ACC112 (cell line): ENCODE data around the gene PRKCZ.

ENCODE experiments used
- H2AFZ ChIP-seq: fragments of 200-600 bp; sonication (generic); one replicate; pipeline ENCODE4 v1.6.0; 2017; ENCODE audit warnings: antibody characterized with exemption, low read length; ENCODE audit not compliant: unreplicated experiment
- H3K27ac ChIP-seq: fragments of 200-600 bp; sonication (generic); 2 replicates; pipeline ENCODE4 v1.5.1; 2014; ENCODE audit warnings: low read depth, mild to moderate bottlenecking, antibody characterized with exemption, low read length, moderate library complexity
- H3K27me3 ChIP-seq: fragments of 200-600 bp; sonication (generic); 2 replicates; pipeline ENCODE4 v1.6.1; 2014; ENCODE audit warnings: mild to moderate bottlenecking, antibody characterized with exemption, low read length, moderate library complexity, mixed read lengths; ENCODE audit not compliant: insufficient read depth
- H3K36me3 ChIP-seq: fragments of 200-600 bp; sonication (generic); 2 replicates; pipeline ENCODE4 v1.6.1; 2016; ENCODE audit warnings: mild to moderate bottlenecking, antibody characterized with exemption, low read length, moderate library complexity, mixed read lengths; ENCODE audit not compliant: insufficient read depth
- H3K4me1 ChIP-seq: fragments of 200-600 bp; sonication (generic); one replicate; pipeline ENCODE4 v1.6.1; 2016; ENCODE audit warnings: low read length, mixed read lengths; ENCODE audit not compliant: insufficient read depth, unreplicated experiment, control insufficient read depth
- H3K4me3 ChIP-seq: fragments of 200-600 bp; sonication (generic); 2 replicates; pipeline ENCODE4 v1.5.1; 2014; ENCODE audit warnings: mild to moderate bottlenecking, low read depth, low read length
- H3K79me2 ChIP-seq: fragments of 200-600 bp; sonication (generic); one replicate; pipeline ENCODE4 v1.6.0; 2016; ENCODE audit warnings: low read length; ENCODE audit not compliant: control insufficient read depth, unreplicated experiment, insufficient read depth

The PRKCZ gene

DNA sequence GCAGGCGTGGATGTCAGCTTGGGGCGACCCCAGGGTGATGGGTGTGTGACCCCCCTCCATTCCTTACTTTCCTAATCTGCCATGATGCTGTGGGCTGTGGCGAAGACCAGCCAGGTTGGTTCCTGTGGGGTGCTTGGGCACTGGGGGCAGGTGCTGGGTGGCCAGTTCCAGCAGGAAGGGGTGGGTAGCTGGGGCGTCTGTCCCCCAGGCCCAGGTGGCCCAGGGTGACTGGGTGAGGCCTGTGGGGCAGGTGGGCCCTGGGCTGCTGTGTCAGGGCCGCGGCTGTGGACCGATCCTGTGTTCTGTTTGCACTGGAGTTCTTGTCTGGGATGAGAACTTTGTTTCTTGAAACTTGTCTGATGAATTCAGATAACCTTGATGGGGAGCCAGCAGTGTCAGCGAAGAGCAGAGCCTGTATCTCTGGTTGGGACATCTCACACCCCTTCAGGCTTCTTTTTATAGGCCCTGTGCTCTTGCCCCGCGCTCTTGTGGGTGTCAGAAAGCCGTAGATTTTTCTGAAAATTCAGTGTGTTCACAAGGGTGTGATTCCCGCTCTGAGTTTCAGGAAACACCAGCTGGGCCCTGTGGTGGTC, 3.7 kb downstream of the PRKCZ start:
- H3K79me2 ChIP-seq = no peaks in the 10 kb centered on the region
- H3K27me3 ChIP-seq = peaks cover 36% of the 10 kb centered on the region
- H3K4me3 ChIP-seq = no peak overlapping the region
- H3K36me3 ChIP-seq = no peaks in the 10 kb centered on the region
- no peaks in the 10 kb centered on the region for H3K4me1 ChIP-seq
- H3K27ac ChIP-seq = no peak overlapping the region
- H2AFZ ChIP-seq = no peak overlapping the region

DNA sequence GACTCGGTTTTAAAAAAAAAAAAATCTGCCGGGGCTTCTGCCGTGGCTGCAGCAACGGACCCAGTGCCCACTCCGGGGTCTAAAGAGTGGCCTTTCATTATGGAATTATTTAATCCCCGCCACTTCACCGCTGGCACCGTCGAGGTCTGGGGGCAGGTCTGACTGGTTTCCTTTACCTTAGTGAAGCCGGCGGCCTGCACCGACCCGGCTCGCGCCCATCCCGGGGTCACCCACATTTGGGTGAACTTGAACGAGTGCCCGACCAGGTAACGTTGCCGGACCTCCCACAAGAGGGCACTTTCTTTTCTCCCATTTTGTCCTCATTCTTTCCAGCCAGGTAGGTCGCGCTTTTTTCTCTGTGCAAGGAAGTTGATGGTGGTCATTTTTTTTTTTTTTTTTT, 4.3 kb downstream of the PRKCZ start:
- no peaks in the 10 kb centered on the region for H3K79me2 ChIP-seq
- H3K27me3 ChIP-seq = peaks cover 29% of the 10 kb centered on the region
- no peaks in the 10 kb centered on the region for H3K36me3 ChIP-seq
- H3K4me1 ChIP-seq = no peaks in the 10 kb centered on the region
- no peak overlapping the region for H3K4me3 ChIP-seq
- no peak overlapping the region for H3K27ac ChIP-seq
- H2AFZ ChIP-seq = no peak overlapping the region

DNA sequence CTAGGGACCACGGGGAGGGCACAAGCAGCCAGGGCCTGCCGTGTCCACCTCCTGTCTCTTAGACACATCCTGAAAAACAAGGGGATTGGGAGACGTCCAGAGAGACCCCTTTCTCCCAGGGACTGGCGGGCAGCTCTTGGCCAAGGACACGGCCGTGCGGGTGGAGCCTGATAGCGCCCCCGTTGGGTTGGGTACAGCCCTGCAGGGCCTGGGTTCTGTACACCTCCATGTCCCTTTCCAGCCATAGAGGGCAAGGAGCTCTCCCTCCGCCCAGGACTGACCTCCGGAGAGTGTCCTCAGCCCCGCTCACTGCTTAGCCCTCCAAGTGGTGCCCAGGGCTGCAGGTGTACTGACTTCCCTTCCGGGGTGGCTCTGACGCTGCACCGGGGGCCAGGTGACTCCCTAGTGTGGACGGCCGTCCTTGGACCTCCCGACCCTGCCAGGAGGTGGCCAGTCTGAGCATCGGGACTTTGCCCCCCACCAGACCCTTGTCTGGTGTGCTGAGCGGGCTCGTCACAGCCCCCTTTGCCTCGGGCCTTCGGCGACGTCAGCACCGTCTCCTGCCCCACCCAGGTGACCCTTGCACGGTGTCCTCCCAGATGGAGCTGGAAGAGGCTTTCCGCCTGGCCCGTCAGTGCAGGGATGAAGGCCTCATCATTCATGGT, 5.8 kb downstream of the PRKCZ start:
- Histone ChIP-seq H3K4me3 (no peak overlapping the region), H3K4me1 (no peaks in the 10 kb centered on the region), H3K27me3 (peaks cover 16% of the 10 kb centered on the region), H2AFZ (no peak overlapping the region), H3K79me2 (no peaks in the 10 kb centered on the region), H3K36me3 (no peaks in the 10 kb centered on the region), H3K27ac (no peak overlapping the region)

DNA sequence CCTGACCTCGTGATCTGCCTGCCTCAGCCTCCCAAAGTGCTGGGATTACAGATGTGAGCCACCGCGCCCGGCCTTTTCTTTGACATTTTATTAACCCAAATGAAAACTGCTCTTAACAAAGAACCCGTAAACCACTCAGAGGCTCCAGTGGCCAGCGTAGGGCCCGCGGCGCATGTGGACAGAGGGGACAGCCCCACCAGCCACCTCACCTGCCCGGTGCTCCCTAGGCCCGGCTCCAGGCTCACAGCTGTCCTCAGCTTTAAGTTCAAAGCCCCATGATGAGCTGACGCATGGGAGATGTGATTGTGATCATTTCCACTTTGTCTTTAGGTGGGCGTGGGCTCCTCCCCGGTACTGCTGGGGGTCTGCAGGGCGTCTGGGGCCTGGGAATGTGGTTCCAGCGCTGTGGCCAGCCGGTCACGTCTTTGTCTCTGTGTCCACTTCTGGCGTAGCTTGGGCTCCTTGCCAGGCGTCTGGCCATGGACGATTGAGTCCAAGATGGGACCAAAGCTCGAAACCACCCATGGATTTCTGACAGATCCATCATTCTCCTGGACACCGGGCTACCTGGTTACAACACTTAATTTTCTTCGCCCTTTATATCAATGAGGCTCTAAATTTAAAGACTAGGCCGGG, 6.9 kb downstream of the PRKCZ start:
- Histone ChIP-seq H3K79me2 (no peaks in the 10 kb centered on the region), H3K27me3 (peaks cover 6% of the 10 kb centered on the region; the same call in 1 of the 2 replicates), H3K36me3 (no peaks in the 10 kb centered on the region), H3K27ac (no peak overlapping the region), H3K4me3 (no peak overlapping the region), H3K4me1 (no peaks in the 10 kb centered on the region), H2AFZ (no peak overlapping the region)

DNA sequence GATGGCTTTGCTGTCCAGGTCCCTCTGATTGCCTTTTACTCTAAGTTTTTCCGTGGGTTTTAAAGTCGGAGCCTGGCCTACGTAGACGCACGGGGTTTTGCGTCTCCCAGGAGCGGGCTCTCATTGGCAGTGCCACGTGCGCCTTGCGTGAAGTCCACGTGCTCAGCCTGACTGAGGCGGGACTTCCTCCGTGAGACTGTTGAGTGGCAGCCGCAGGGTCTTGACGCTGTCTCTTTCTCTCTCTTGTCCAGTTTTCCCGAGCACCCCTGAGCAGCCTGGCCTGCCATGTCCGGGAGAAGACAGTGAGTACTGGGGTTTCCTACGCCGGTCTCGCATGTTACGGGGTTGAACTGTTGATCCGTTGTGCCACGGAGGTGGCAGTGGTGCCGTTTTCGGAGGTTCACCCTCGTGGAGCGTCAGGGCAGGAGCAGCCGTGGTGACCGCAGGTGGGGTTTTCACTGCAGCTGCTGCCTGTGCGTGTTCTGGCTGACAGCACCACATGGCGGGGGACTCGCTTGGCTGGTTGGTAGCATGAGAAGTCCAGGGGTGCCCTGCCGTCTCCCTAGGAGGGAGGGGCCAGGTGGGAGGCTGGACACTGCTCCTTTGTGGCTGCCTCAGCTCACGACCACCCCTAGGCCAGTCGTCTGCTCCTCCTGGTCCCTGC, 9.2 kb downstream of the PRKCZ start:
- no peaks in the 10 kb centered on the region for H3K36me3 ChIP-seq
- no peak overlapping the region for H2AFZ ChIP-seq
- H3K79me2 ChIP-seq = no peaks in the 10 kb centered on the region
- no peak overlapping the region for H3K4me3 ChIP-seq
- peaks cover 11% of the 10 kb centered on the region; the same call in 1 of the 2 replicates for H3K27me3 ChIP-seq
- no peaks in the 10 kb centered on the region for H3K4me1 ChIP-seq
- no peak overlapping the region for H3K27ac ChIP-seq

DNA sequence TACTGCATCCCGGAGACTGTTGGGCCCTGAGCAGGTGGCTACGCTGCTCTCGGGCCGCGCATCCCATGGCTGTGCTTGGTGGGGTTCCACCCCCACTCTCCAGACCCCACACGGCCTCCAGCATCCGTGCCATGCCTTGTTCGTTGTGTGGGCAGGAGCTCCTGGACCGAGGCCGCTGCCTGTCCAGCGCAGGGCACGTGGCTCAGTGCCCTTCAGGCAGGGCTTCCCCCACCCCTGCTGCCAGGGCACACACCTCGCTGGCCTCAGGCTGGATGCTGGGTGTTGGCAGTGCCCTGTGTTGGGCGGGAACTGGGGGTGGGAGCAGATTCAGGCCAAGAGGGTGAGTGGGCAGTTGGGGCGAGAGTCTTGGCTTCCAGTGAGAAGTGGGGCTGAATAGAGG, 9.9 kb downstream of the PRKCZ start:
- peaks cover 18% of the 10 kb centered on the region for H3K27me3 ChIP-seq
- no peak overlapping the region for H2AFZ ChIP-seq
- no peak overlapping the region for H3K27ac ChIP-seq
- H3K79me2 ChIP-seq = no peaks in the 10 kb centered on the region
- H3K4me1 ChIP-seq = no peaks in the 10 kb centered on the region
- no peaks in the 10 kb centered on the region for H3K36me3 ChIP-seq
- no peak overlapping the region for H3K4me3 ChIP-seq

DNA sequence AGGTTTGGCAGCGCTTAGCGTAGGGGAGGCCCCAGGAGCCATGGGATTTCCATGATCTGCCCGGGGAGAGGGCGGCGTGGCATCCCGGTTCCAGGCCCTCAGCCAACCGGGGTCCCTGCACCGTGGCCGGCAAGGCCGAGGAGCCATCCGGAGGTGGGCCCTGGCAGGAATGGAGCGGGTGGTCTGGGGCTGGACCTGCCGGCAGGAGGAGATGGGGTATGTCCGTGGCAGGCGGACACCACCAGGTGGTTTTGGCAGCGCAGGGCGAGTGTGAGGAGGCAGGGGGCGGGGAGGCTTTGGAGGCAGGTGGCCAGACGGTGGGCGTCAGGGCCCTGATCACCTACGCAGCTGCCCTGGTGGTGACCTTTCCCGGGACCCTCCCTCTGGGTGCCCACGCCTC, 10.3 kb downstream of the PRKCZ start:
- Histone ChIP-seq H3K4me1 (no peaks in the 10 kb centered on the region), H3K27me3 (peaks cover 20% of the 10 kb centered on the region), H3K79me2 (no peaks in the 10 kb centered on the region), H3K27ac (no peak overlapping the region), H3K4me3 (no peak overlapping the region), H2AFZ (no peak overlapping the region), H3K36me3 (no peaks in the 10 kb centered on the region)

DNA sequence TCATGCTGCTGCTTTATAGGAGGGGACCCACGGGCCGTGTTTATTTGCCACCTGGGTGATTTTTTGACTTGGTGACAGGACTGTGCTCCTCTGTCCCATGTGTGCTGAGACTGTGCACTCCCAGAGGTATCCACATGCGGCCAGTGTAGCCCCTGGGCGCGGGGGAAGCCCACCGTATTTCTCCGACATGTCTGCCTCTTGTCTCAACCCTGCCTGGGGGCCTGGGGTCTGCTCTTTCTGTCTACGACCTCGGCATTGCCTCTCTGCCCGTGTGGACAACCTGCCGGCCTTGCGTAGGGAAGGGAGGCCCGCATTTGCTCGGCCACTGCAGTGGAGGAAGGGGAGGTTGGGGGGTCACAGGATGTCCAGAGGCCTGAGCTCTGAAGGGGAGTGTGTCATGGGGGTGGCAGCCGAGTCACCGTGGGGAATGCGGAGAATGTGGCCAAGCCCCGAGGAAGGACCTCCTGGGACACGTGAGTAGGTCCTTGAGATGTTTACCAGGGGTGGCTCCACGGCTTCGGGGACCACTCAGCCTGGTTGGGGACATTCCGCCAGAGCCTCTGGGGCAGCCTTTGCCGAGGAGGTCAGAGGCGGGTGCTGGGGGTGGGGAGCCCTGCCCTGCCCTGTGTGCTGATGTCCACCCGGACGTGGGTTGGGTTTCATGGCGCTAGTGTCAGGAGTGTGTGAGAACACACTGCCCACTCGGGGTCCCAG, 11.0 kb downstream of the PRKCZ start:
- Histone ChIP-seq H2AFZ (no peak overlapping the region), H3K4me3 (no peak overlapping the region), H3K36me3 (no peaks in the 10 kb centered on the region), H3K27me3 (peaks cover 27% of the 10 kb centered on the region), H3K27ac (no peak overlapping the region), H3K4me1 (no peaks in the 10 kb centered on the region), H3K79me2 (no peaks in the 10 kb centered on the region)

DNA sequence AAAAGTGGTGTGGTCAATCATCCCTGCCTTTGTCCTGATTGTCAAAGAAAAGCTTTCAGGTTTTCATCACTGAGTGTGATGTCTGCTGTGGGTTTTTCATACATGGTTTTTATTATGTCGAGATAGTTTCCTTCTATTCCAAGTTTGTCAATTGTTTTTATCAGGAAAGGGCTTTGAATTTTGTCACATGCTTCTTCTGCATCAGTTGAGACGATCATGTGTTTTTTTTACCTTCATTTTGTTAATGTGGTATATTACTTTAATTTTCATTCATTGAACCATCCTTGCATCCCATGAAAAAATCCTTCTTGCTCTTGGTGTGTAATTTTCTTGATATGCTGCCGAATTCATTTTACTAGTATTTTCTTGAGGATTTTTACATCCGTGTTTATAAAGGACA, 15.5 kb downstream of the PRKCZ start:
- H2AFZ ChIP-seq = no peak overlapping the region
- H3K27me3 ChIP-seq = peaks cover 45% of the 10 kb centered on the region
- H3K4me3 ChIP-seq = no peak overlapping the region
- no peaks in the 10 kb centered on the region for H3K79me2 ChIP-seq
- no peak overlapping the region for H3K27ac ChIP-seq
- H3K4me1 ChIP-seq = no peaks in the 10 kb centered on the region
- no peaks in the 10 kb centered on the region for H3K36me3 ChIP-seq

DNA sequence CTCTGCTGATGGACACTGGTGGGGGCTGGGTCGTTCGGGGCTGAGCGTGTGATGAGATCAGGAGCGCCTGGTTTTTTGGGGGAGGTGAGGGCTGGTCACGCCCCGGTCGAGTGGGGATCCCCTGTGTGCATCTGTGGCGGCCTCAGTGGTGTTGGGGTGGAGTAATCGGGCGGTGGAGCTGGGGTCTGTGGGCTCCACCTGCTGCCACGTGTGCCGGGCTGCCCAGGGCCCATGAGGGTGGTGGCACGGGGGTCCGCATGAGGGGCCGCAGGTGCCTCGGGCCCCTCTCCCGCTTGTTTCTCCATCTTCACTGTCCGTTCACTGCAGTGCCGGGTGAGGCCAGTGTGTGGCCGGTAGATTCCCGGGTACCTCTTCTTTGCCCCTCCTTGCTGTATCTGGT, 17.2 kb downstream of the PRKCZ start:
- no peaks in the 10 kb centered on the region for H3K79me2 ChIP-seq

More for the DNA sequence above, 17.2 kb downstream of the PRKCZ start:
- H2AFZ ChIP-seq = no peak overlapping the region
- H3K27me3 ChIP-seq = peaks cover 52% of the 10 kb centered on the region
- H3K4me3 ChIP-seq = no peak overlapping the region
- H3K36me3 ChIP-seq = no peaks in the 10 kb centered on the region
- H3K27ac ChIP-seq = no peak overlapping the region
- no peaks in the 10 kb centered on the region for H3K4me1 ChIP-seq
